HG02943 (cell line): Measurements from ENCODE around the gene PPM1H.
"Not testable (repeated sequence)": the region's sequence is repeated elsewhere in the genome, so short reads cannot be mapped to it uniquely, and the experiment has no call there.

Source experiments
- ATAC-seq: cut with Tn5 transposase; IDR thresholded peaks from one replicate; pipeline ENCODE4 v1.9.1; 2021; ENCODE audit warnings: mild to moderate bottlenecking, low read depth, moderate library complexity; ENCODE audit not compliant: unreplicated experiment

The PPM1H gene, protein sequence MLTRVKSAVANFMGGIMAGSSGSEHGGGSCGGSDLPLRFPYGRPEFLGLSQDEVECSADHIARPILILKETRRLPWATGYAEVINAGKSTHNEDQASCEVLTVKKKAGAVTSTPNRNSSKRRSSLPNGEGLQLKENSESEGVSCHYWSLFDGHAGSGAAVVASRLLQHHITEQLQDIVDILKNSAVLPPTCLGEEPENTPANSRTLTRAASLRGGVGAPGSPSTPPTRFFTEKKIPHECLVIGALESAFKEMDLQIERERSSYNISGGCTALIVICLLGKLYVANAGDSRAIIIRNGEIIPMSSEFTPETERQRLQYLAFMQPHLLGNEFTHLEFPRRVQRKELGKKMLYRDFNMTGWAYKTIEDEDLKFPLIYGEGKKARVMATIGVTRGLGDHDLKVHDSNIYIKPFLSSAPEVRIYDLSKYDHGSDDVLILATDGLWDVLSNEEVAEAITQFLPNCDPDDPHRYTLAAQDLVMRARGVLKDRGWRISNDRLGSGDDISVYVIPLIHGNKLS

GRCh38 chr12:62934799-62935674, at the start of gene PPM1H:
PPM1H (minus strand) TSS chr12:62935150; CDS start chr12:62934736, 414 bp downstream.
- peak; percentile 68 for ATAC-seq

DNA sequence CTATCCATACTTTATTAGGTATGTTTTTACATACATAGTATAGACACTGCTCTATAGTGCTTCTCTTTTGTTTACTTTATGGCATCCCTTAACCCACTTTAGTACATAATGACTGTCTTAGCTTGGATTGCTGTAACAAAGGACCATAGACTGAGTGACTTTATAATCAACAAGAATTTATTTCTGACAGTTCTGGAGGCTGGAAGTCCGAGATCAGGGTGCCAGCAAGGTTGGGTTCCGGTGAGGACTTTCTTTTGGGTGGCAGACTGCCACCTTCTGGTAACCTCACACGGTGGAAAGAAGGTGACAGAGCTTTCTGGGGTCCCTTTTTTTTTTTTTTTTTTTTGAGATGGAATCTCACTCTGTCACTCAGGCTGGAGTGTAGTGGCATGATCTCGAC, 48.6 kb upstream of the PPM1H start:
- ATAC-seq: no peak

DNA sequence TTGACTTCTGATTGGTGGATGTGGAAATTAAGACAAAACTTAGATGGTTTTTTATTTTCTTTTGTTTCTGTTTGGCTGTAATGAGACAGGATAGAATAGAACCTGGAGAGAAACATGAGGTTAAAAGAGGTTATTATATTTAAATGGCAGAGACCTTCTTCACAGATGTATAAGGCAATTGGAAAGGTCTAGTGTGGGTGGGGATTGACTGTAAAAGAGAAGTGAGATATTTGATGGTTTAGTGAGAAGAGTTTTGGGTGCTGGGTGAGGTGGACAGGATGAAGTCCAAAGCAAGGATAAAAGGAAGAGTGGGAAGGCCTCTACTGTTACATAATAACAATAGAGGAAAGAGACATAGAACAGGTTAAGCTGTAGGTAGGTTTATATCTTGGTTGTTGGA, 43.8 kb upstream of the PPM1H start:
- no peak for ATAC-seq

DNA sequence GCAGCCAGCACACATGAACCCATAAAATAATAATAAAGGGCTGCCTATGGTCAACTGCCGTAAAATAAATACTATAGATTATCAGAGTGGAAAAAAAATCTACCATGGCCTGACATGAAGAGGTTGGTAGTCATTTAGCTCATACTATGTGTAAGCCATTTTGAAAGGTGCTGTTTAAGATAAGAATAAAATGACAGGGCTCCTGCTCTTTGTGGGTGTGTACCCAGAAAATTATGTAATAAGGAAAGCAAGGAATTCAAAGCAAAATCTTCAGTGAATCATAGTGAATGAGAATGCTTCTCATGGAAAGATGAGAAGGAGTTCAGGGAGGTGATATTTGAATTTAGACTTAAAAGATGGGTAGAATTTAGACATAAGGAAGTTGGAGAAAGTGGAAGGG, 42.9 kb upstream of the PPM1H start:
- ATAC-seq: no peak

DNA sequence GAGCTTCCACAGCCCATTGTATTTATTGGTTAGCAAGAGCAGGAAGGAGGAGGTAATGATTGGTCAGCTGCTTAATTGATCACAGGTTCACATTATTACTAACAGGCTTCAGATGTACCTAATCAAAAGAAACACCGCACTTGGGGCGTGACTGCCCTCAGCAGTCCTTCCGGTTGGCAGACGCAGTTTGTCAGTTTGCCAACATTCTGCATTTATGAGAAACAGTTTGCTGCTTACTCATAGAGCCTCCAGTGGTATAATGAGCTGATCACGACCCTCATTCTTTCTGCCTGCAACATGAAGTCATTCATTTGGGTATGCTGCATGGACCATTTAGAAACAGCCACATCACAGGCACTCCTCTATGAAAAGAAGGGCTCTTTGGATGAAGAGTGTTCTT, 42.5 kb upstream of the PPM1H start:
- no peak for ATAC-seq

DNA sequence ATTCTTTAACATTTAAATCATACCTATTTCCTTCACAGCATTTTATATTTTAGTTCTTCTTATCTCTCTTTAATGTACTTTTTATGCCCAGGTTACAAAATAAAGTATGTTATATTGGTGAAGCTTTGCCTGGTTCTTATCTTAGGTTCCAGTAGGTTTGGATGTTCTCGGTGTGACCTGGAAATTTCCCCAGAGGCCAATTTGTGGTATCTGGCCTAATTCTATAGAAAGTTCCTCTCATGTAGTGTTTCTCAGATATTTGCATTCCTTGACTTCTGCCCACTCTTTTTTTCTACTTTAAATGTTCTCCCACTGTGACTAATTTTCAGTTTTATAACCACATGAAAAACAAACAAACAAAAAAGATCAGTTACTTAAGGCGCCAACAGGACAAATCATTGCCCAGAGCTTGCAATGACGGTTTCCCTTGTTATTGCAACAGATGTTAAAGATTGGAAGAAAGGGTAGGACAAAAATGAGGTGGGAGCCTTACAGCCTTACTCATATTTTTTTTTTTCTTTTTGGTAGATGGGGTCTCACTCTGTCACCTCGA, 41.2 kb upstream of the PPM1H start:
- ATAC-seq: no peak

- no peak for ATAC-seq
Observed at GRCh38 chr12:62971769-62972525, 37.0 kb upstream of the PPM1H start.

- ATAC-seq: no peak
Observed at GRCh38 chr12:62969695-62970094, 34.7 kb upstream of the PPM1H start.

- no peak for ATAC-seq
Observed at GRCh38 chr12:62967701-62968100, 32.8 kb upstream of the PPM1H start.

DNA sequence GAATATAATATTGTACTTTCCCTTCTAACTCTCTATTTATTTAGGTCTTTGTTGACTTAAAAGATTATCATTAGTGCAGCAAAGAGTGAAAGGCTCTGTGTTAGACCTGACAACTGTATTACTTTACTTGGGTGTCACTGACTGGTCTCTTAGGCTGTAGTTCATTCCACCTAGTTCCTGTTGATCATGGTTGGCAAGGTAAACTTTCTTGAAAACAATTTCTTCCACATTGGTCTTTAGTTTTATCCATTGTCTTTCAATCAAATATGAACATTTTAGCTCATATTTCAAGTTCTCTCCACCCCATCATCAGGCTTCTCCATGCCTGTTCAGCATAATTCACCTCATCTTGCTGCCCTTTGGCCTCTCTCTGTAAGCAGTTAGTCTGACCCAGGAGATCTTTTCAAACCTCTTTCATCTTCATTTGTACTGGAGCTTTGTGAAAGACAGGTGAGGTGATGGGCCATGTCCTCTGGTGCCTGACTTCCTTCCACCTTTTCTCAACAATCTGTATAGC, 32.1 kb upstream of the PPM1H start:
- ATAC-seq: no peak

GRCh38 chr12:62966446-62966989, 31.6 kb upstream of the PPM1H start:
- ATAC-seq: not testable (repeated sequence)

GRCh38 chr12:62965700-62966099, 30.8 kb upstream of the PPM1H start:
- not testable (repeated sequence) for ATAC-seq

- not testable (repeated sequence) for ATAC-seq
Observed at GRCh38 chr12:62965242-62965641, 30.3 kb upstream of the PPM1H start.

DNA sequence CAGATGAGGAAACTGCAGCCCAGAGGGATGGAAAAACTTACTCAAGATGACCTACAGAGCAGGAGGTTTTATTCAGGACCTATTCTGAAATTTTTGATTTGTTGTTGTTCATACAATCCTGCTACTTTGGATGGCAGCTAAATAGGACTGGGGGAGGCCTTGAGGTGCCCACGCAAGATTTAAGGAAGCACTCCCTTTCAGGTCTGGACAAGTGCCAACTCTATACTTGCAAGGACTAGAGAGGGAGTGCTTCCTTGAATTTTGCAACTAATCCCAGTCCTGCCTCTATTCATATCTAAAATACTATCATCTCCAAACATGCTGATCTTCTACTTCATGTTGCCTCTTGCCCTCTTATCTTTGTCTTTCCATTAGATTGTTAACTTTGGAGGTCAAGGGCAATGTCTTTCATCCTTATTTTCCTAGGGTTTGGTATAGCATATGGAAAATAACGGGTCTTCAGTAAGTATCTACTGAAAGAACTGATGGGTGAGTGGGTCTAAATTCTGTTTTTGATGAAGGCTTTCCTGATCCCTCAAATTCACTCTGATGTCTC, 28.6 kb upstream of the PPM1H start:
- no peak for ATAC-seq

- ATAC-seq: no peak
Observed at GRCh38 chr12:62960324-62960723, 25.4 kb upstream of the PPM1H start.

DNA sequence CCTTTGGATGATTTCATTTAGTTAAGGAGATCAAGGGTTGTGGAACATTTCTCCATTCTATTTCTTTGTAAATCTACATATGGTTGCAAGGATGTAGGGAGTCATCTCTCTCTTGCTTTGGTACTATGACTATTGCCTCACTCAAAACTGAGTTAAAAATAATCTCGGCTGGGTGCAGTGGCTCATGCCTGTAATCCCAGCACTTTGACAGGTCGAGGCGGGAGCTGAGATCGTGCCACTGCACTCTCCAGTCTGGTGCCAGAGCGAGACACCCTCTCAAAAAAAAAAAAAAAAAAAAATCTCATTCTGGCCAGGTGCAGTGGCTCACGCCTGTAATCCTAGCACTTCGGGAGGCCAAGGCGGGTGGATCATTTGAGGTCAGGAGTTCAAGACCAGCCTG, 24.8 kb upstream of the PPM1H start:
- no peak for ATAC-seq

GRCh38 chr12:62957233-62957953, 22.4 kb upstream of the PPM1H start:
- no peak for ATAC-seq

DNA sequence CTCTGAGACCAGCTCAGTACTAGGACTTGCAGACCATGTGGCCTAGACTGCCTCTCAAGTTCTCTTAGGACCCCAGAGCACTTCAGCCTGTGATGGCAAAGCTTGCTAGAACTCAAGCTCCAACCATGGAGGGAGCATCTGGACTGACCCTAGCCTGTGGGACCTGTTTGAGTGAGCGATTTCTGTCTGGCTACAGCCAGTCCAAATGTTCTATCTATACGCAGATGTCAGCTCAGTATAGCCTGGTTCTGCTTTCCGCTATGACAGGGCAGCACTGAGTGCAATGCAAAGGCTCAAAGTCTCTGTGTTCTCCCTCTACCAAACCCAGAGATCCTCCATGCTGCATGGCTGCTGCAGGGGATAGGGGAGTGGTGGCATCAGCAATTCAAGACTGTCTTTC, 20.7 kb upstream of the PPM1H start:
- no peak for ATAC-seq

GRCh38 chr12:62950317-62950716, 15.4 kb upstream of the PPM1H start:
- ATAC-seq: no peak
